ENCODE data around the gene SLC6A18.
A peak's percentile ranks its signal among the peaks of the same experiment; 100 is the strongest.

Gene SLC6A18

GRCh38 chr5:1208221-1208742 is 16.9 kb upstream of the SLC6A18 start:
- no peak for TF ChIP-seq CTCF (IDR thresholded peaks at IDR 0.05; ENCODE audit: low read depth, low read length, missing control alignments)
- no peak for DNase-seq (ENCODE audit: low read depth)
- H3K4me3 ChIP-seq (ENCODE audit: low read depth, low read length): no peak overlapping the region

GRCh38 chr5:1208743-1209488 is 16.3 kb upstream of the SLC6A18 start:
- no peak for DNase-seq (ENCODE audit: low read depth)

GRCh38 chr5:1209489-1209852 is 15.7 kb upstream of the SLC6A18 start:
- no peak for TF ChIP-seq CTCF (IDR thresholded peaks at IDR 0.05; ENCODE audit: low read depth, low read length, missing control alignments)
- no peak overlapping the region for H3K4me3 ChIP-seq (ENCODE audit: low read depth, low read length)
- DNase-seq (ENCODE audit: low read depth): no peak

More at GRCh38 chr5:1208743-1209488, 16.3 kb upstream of the SLC6A18 start:
- no peak overlapping the region for H3K4me3 ChIP-seq (ENCODE audit: low read depth, low read length)
- TF ChIP-seq CTCF (IDR thresholded peaks at IDR 0.05; ENCODE audit: low read depth, low read length, missing control alignments): peak; percentile 36

GRCh38 chr5:1209896-1210776 is 15.0 kb upstream of the SLC6A18 start:
- DNase-seq (ENCODE audit: low read depth): no peak
- H3K4me3 ChIP-seq (ENCODE audit: low read depth, low read length): no peak overlapping the region
- no peak for TF ChIP-seq CTCF (IDR thresholded peaks at IDR 0.05; ENCODE audit: low read depth, low read length, missing control alignments)

GRCh38 chr5:1210832-1211251 is 14.3 kb upstream of the SLC6A18 start:
- TF ChIP-seq CTCF (IDR thresholded peaks at IDR 0.05; ENCODE audit: low read depth, low read length, missing control alignments): no peak
- DNase-seq (ENCODE audit: low read depth): no peak
- H3K4me3 ChIP-seq (ENCODE audit: low read depth, low read length): no peak overlapping the region

- DNase-seq (ENCODE audit: low read depth): no peak
- TF ChIP-seq CTCF (IDR thresholded peaks at IDR 0.05; ENCODE audit: low read depth, low read length, missing control alignments): no peak
- no peak overlapping the region for H3K4me3 ChIP-seq (ENCODE audit: low read depth, low read length)
Measured at GRCh38 chr5:1211701-1212100, 13.5 kb upstream of the SLC6A18 start.

Measured in GM12864 (cell line).